ENCODE data around the gene TRANK1.

GRCh38 chr3:36867810-36868209 is 77.0 kb downstream of the TRANK1 start:
- TF ChIP-seq POLR2A (IDR thresholded peaks at IDR 0.05), result no peak
- TF ChIP-seq CTCF (IDR thresholded peaks at IDR 0.05), result no peak

Measured in adrenal gland (tissue), 5 donors.